ENCODE data around the gene SVIL.
A peak's percentile ranks its signal among the peaks of the same experiment; 100 is the strongest.

Gene SVIL

GRCh38 chr10:29634764-29635625 is at the start of gene SVIL:
Gene SVIL, minus strand, starts transcription at chr10:29634971. Its CDS starts 79,913 bp downstream, at chr10:29555058.
- DNase-seq (ENCODE audit: low spot score) = no peak

- DNase-seq (ENCODE audit: low spot score) = peak; percentile 82
These were observed 47.1 kb upstream of the SVIL start for GRCh38 chr10:29681676-29682448.

- no peak for DNase-seq (ENCODE audit: low spot score)
These were observed 45.3 kb upstream of the SVIL start for GRCh38 chr10:29680091-29680490.

GRCh38 chr10:29676732-29677131 is 42.0 kb upstream of the SVIL start:
- DNase-seq (ENCODE audit: low spot score) = no peak

- DNase-seq (ENCODE audit: low spot score) = no peak
These were observed 41.2 kb upstream of the SVIL start for GRCh38 chr10:29675984-29676383.

GRCh38 chr10:29671968-29672367 is 37.2 kb upstream of the SVIL start:
- no peak for DNase-seq (ENCODE audit: low spot score)

- DNase-seq (ENCODE audit: low spot score) = no peak
These were observed 36.5 kb upstream of the SVIL start for GRCh38 chr10:29671228-29671780.

- DNase-seq (ENCODE audit: low spot score) = no peak
These were observed 36.0 kb upstream of the SVIL start for GRCh38 chr10:29670761-29671160.

- no peak for DNase-seq (ENCODE audit: low spot score)
These were observed 34.4 kb upstream of the SVIL start for GRCh38 chr10:29669149-29669548.

GRCh38 chr10:29668628-29669027 is 33.9 kb upstream of the SVIL start:
- DNase-seq (ENCODE audit: low spot score) = no peak

- no peak for DNase-seq (ENCODE audit: low spot score)
These were observed 32.4 kb upstream of the SVIL start for GRCh38 chr10:29667191-29667590.

- no peak for DNase-seq (ENCODE audit: low spot score)
These were observed 31.4 kb upstream of the SVIL start for GRCh38 chr10:29666201-29666600.

- no peak for DNase-seq (ENCODE audit: low spot score)
These were observed 28.9 kb upstream of the SVIL start for GRCh38 chr10:29663718-29664117.

GRCh38 chr10:29658984-29659965 is 24.5 kb upstream of the SVIL start:
- DNase-seq (ENCODE audit: low spot score) = peak; percentile 74

GRCh38 chr10:29657719-29658274 is 23.0 kb upstream of the SVIL start:
- DNase-seq (ENCODE audit: low spot score) = peak; percentile 7

GRCh38 chr10:29656451-29656992 is 21.8 kb upstream of the SVIL start:
- no peak for DNase-seq (ENCODE audit: low spot score)

GRCh38 chr10:29652192-29652591 is 17.4 kb upstream of the SVIL start:
- DNase-seq (ENCODE audit: low spot score) = no peak

GRCh38 chr10:29651767-29652166 is 17.0 kb upstream of the SVIL start:
- DNase-seq (ENCODE audit: low spot score) = no peak

GRCh38 chr10:29650552-29650944 is 15.8 kb upstream of the SVIL start:
- DNase-seq (ENCODE audit: low spot score) = no peak

GRCh38 chr10:29649561-29650551 is 15.1 kb upstream of the SVIL start:
- DNase-seq (ENCODE audit: low spot score) = no peak
